GM23338 (cell line): ENCODE data around the gene CDCA4. TPM values are rescaled to one million over a fixed set of nuclear protein-coding genes. Genes with fewer than 3 reads are reported as not detected.

Experiments used
- ATAC-seq: fragments of 200-7000 bp; cut with Tn5 transposase; 3 replicates; pipeline ENCODE4 v1.9.1; 2020
- DNase-seq: peaks from one replicate; pipeline ENCODE4 v3.0.0-alpha.2; 2015; ENCODE audit warnings: low spot score
- H2AFZ ChIP-seq: fragments of 200-600 bp; sonication (generic); 2 replicates; pipeline ENCODE4 v1.8.0; 2016; ENCODE audit warnings: antibody characterized with exemption, mild to moderate bottlenecking, moderate library complexity
- H3F3A ChIP-seq: fragments of 200-600 bp; sonication (generic); replicated peaks from 2 replicates; pipeline ENCODE4 v1.8.0; 2017; ENCODE audit warnings: antibody characterized with exemption, mixed run types, low read depth
- H3K27ac ChIP-seq: fragments of 200-600 bp; sonication (generic); 2 replicates; pipeline ENCODE4 v1.6.1; 2016; ENCODE audit warnings: low read depth
- H3K27me3 ChIP-seq: fragments of 200-600 bp; sonication (generic); 2 replicates; pipeline ENCODE4 v1.8.0; 2016; ENCODE audit warnings: mild to moderate bottlenecking, mixed run types, moderate library complexity; ENCODE audit not compliant: insufficient read depth
- H3K36me3 ChIP-seq: fragments of 200-600 bp; sonication (generic); 2 replicates; pipeline ENCODE4 v1.8.0; 2016; ENCODE audit warnings: mild to moderate bottlenecking; ENCODE audit not compliant: insufficient read depth
- H3K4me1 ChIP-seq: fragments of 200-600 bp; sonication (generic); 2 replicates; pipeline ENCODE4 v1.8.0; 2016; ENCODE audit warnings: mild to moderate bottlenecking, moderate library complexity; ENCODE audit not compliant: insufficient read depth
- H3K4me2 ChIP-seq: fragments of 200-600 bp; sonication (generic); 2 replicates; pipeline ENCODE4 v1.7.1; 2017; ENCODE audit warnings: mixed run types
- H3K4me3 ChIP-seq: fragments of 200-600 bp; sonication (generic); 2 replicates; pipeline ENCODE4 v1.6.1; 2016; ENCODE audit warnings: mixed run types
- H3K79me2 ChIP-seq: fragments of 200-600 bp; sonication (generic); replicated peaks from 2 replicates; pipeline ENCODE4 v1.8.0; 2017; ENCODE audit warnings: mild to moderate bottlenecking; ENCODE audit not compliant: insufficient read depth
- H3K9me2 ChIP-seq: fragments of 200-600 bp; sonication (generic); 2 replicates; pipeline ENCODE4 v1.8.0; 2017; ENCODE audit not compliant: insufficient read depth
- H4K20me1 ChIP-seq: fragments of 200-600 bp; sonication (generic); replicated peaks from 2 replicates; pipeline ENCODE4 v1.8.0; 2017; ENCODE audit warnings: mild to moderate bottlenecking; ENCODE audit not compliant: insufficient read depth
- H3K27ac Mint-ChIP-seq: 2 replicates; pipeline ENCODE4 v1.8.0; 2020; ENCODE audit warnings: inconsistent platforms, mild to moderate bottlenecking, moderate library complexity, mixed read lengths
- H3K27me3 Mint-ChIP-seq: 3 replicates; pipeline ENCODE4 v1.8.0; 2022; ENCODE audit warnings: low read depth, mild to moderate bottlenecking, moderate library complexity, mixed read lengths, inconsistent platforms; ENCODE audit not compliant: insufficient read depth, poor library complexity
- H3K36me3 Mint-ChIP-seq: 3 replicates; pipeline ENCODE4 v1.8.0; 2021; ENCODE audit warnings: low read depth, mild to moderate bottlenecking, inconsistent platforms, moderate library complexity, mixed read lengths
- H3K4me1 Mint-ChIP-seq: 3 replicates; pipeline ENCODE4 v1.8.0; 2020; ENCODE audit warnings: mild to moderate bottlenecking, inconsistent platforms, mixed read lengths
- H3K4me3 Mint-ChIP-seq: 3 replicates; pipeline ENCODE4 v1.8.0; 2021; ENCODE audit warnings: moderate library complexity, mild to moderate bottlenecking, inconsistent platforms, mixed read lengths
- H3K9me3 Mint-ChIP-seq: 3 replicates; pipeline ENCODE4 v1.8.0; 2020; ENCODE audit warnings: moderate library complexity, mild to moderate bottlenecking, inconsistent platforms, mixed read lengths
- CREB1 ChIP-seq: fragments of 250-450 bp; sonication (Bioruptor Pico); IDR thresholded peaks from 2 replicates; pipeline ENCODE4 v1.5.0; 2020; ENCODE audit warnings: low read depth, mild to moderate bottlenecking, moderate library complexity
- CTCF ChIP-seq, 2 experiments: fragments of 200-600 bp in 1 of 2; sonication (generic) in 1 of 2; conservative IDR thresholded peaks; 2 replicates each; pipeline versions ENCODE4 v1.5.1 to v1.6.1; 2016 to 2017; ENCODE audit warnings: antibody characterized with exemption in 2 of 2, low read depth in 2 of 2, mild to moderate bottlenecking in 2 of 2, moderate library complexity in 1 of 2
- ETS1 ChIP-seq: IDR thresholded peaks from 2 replicates; pipeline ENCODE4 v1.6.1; 2016; ENCODE audit warnings: antibody characterized with exemption
- EZH2 ChIP-seq: fragments of 200-600 bp; sonication (generic); IDR thresholded peaks from one replicate; pipeline ENCODE4 v1.8.0; 2017; ENCODE audit warnings: antibody characterized with exemption, mild to moderate bottlenecking, low read depth; ENCODE audit not compliant: unreplicated experiment
- EZH2phosphoT487 ChIP-seq: fragments of 200-600 bp; sonication (generic); IDR thresholded peaks from one replicate; pipeline ENCODE4 v1.8.1; 2018; ENCODE audit warnings: antibody characterized with exemption; ENCODE audit not compliant: unreplicated experiment
- POLR2AphosphoS5 ChIP-seq: IDR thresholded peaks from 2 replicates; pipeline ENCODE4 v1.6.1; 2016; ENCODE audit warnings: antibody characterized with exemption, low read depth
- ZNF114 ChIP-seq: fragments of 250-450 bp; sonication (Bioruptor Pico); IDR thresholded peaks from 2 replicates; pipeline ENCODE4 v1.5.0; 2020; ENCODE audit warnings: mild to moderate bottlenecking, moderate library complexity
- polyA plus RNA-seq: library from polyadenylated mRNA; unstranded; fragments of >200 nt; fragmentation: Nextera tagmentation; extraction: Ambion mirVana; gene quantifications from 2 replicates; pipeline ENCODE4 v1.2.1, GENCODE V29; 2016
- total RNA-seq: library from RNA; depleted of rRNA; stranded (reverse); fragments of >200 nt; shearing (Covaris generic); gene quantifications from 2 replicates; pipeline ENCODE4 v1.2.3, GENCODE V29; 2014

CDCA4 gene
- total and polyA plus RNA-seq, 2 experiments from 2014 or later, result 32.6 to 70.7 TPM

- no peaks in the 10 kb centered on the region for H3K36me3 ChIP-seq
- peaks cover 6% of the 10 kb centered on the region; the same call in 1 of the 3 replicates for H3K4me1 Mint-ChIP-seq
- H3K79me2 ChIP-seq, result no peaks in the 10 kb centered on the region
- no peak; the same call in 2 of the 3 replicates for ATAC-seq
- no peak overlapping the region for H3K4me3 ChIP-seq
- H3F3A ChIP-seq, result no peaks in the 10 kb centered on the region
- H3K27ac Mint-ChIP-seq, result no peak overlapping the region
- H3K9me2 ChIP-seq, result no peaks in the 10 kb centered on the region
- H2AFZ ChIP-seq, result no peak overlapping the region
- no peak overlapping the region for H3K4me2 ChIP-seq
- H3K4me1 ChIP-seq, result no peaks in the 10 kb centered on the region
- no peaks in the 10 kb centered on the region; the same call in 2 of the 3 replicates for H3K36me3 Mint-ChIP-seq
- H3K4me3 Mint-ChIP-seq, result no peak overlapping the region
- no peaks in the 10 kb centered on the region for H3K9me3 Mint-ChIP-seq
- no peaks in the 10 kb centered on the region for H4K20me1 ChIP-seq
- DNase-seq, result no peak
- no peak overlapping the region for H3K27ac ChIP-seq
- TF ChIP-seq CTCF (conservative IDR thresholded peaks at IDR 0.05; ENCODE audit: low read depth in 2 of 2), result peak in 1 of 2 experiments; percentile 15; a peak in 1 of 4 replicates
- TF ChIP-seq ETS1, result no peak
- no peak for TF ChIP-seq ZNF114 (CRISPR knock-in tag)
- no peak for TF ChIP-seq POLR2AphosphoS5
- no peak for TF ChIP-seq EZH2
- no peak for TF ChIP-seq CREB1
- no peaks in the 10 kb centered on the region for H3K27me3 ChIP-seq
- H3K27me3 Mint-ChIP-seq, result peaks cover 20% of the 10 kb centered on the region
Measured at GRCh38 chr14:105066240-105067071, 45.6 kb upstream of the CDCA4 start.

GRCh38 chr14:105065280-105066228 lies 44.7 kb upstream of the CDCA4 start, which contains the start of gene GPR132:
TSS of gene GPR132 (minus strand) at chr14:105065430. CDS start at chr14:105055420, 10,010 bp downstream.
- peaks cover 6% of the 10 kb centered on the region; the same call in 1 of the 3 replicates for H3K4me1 Mint-ChIP-seq
- Histone ChIP-seq H3K9me2 (no peaks in the 10 kb centered on the region), H3K27ac (no peak within 1 kb of the TSS), H4K20me1 (no peaks in the 10 kb centered on the region), H3K27me3 (no peaks in the 10 kb centered on the region), H3K36me3 (no peaks in the 10 kb centered on the region), H3K79me2 (no peaks in the 10 kb centered on the region), H3K4me3 (no peak within 1 kb of the TSS), H3F3A (no peaks in the 10 kb centered on the region), H2AFZ (peak within 1 kb of the TSS; percentile 38; the same call in 1 of the 2 replicates), H3K4me1 (no peaks in the 10 kb centered on the region), H3K4me2 (no peak within 1 kb of the TSS)
- H3K27me3 Mint-ChIP-seq, result peaks cover 16% of the 10 kb centered on the region
- DNase-seq (no peak), ATAC-seq (peak; percentile 16; the same call in 2 of the 3 replicates)
- H3K9me3 Mint-ChIP-seq, result no peaks in the 10 kb centered on the region
- no peaks in the 10 kb centered on the region; the same call in 2 of the 3 replicates for H3K36me3 Mint-ChIP-seq
- H3K27ac Mint-ChIP-seq, result no peak within 1 kb of the TSS
- H3K4me3 Mint-ChIP-seq, result no peak within 1 kb of the TSS
- TF ChIP-seq CTCF (conservative IDR thresholded peaks at IDR 0.05; ENCODE audit: low read depth in 2 of 2), result no peak
- TF ChIP-seq EZH2phosphoT487, result no peak
